HEK293 (cell line): ENCODE results near the gene CDH11.

Source experiments
- CTCF ChIA-PET: fragments of 350-600 bp; formaldehyde crosslinking; extraction: SDS; loops from one replicate; lab custom pipeline; 2021; ENCODE audit warnings: antibody characterized with exemption; lab: Yijun Ruan, JAX
- POLR2A ChIA-PET: fragments of 300-600 bp; formaldehyde crosslinking; extraction: SDS; loops from one replicate; lab custom pipeline; 2020; ENCODE audit warnings: antibody characterized with exemption, inconsistent platforms; lab: Yijun Ruan, JAX
- H3K27ac ChIP-seq: fragments of 200-500 bp; sonication (Bioruptor generic); 2 replicates; pipeline ENCODE4 v1.5.1; 2014; ENCODE audit warnings: low read depth, low read length, control low read depth, inconsistent platforms; ENCODE audit errors: extremely low read depth
- H3K36me3 ChIP-seq, 2 experiments: fragments of 200-500 bp in 1 of 2; sonication (Bioruptor generic) in 1 of 2; 1 replicate in 1 of 2; 2 replicates in 1 of 2; pipeline ENCODE4 v1.5.1; 2014 to 2017; ENCODE audit warnings: inconsistent platforms in 2 of 2, low read length in 2 of 2; ENCODE audit not compliant: control insufficient read depth in 2 of 2, insufficient read depth in 1 of 2
- H3K4me1 ChIP-seq: fragments of 200-500 bp; sonication (Bioruptor generic); 2 replicates; pipeline ENCODE4 v1.5.1; 2014; ENCODE audit warnings: mild to moderate bottlenecking, low read length, inconsistent platforms; ENCODE audit not compliant: control insufficient read depth, insufficient read depth
- H3K4me3 ChIP-seq: 2 replicates; pipeline ENCODE4 v1.5.1; 2011; ENCODE audit warnings: low read depth, mild to moderate bottlenecking, control low read depth, low read length, moderate library complexity
- H3K9me3 ChIP-seq: fragments of 200-500 bp; sonication (Bioruptor generic); 2 replicates; pipeline ENCODE4 v1.5.1; 2014; ENCODE audit warnings: low read depth, low read length, inconsistent platforms; ENCODE audit not compliant: control insufficient read depth, insufficient read depth
- GLIS1 ChIP-seq: fragments of 450-650 bp; formaldehyde crosslinking; IDR thresholded peaks from 2 replicates; pipeline ENCODE4 v1.5.1; 2016; ENCODE audit warnings: missing biosample characterization, missing genetic modification characterization
- TCF7L2 ChIP-seq: IDR thresholded peaks from 2 replicates; pipeline ENCODE4 v1.6.1; 2011; ENCODE audit warnings: low read depth, mild to moderate bottlenecking, inconsistent platforms, low read length, moderate library complexity, borderline replicate concordance
- ZBTB8A ChIP-seq: fragments of 450-650 bp; formaldehyde crosslinking; IDR thresholded peaks from 2 replicates; pipeline ENCODE4 v1.5.1; 2016; ENCODE audit warnings: missing biosample characterization, missing genetic modification characterization
- ZNF140 ChIP-seq: fragments of 450-650 bp; formaldehyde crosslinking; IDR thresholded peaks from 2 replicates; pipeline ENCODE4 v1.5.1; 2016; ENCODE audit warnings: missing biosample characterization, missing genetic modification characterization
- ZNF155 ChIP-seq: fragments of 450-650 bp; formaldehyde crosslinking; IDR thresholded peaks from 2 replicates; pipeline ENCODE4 v1.5.1; 2016; ENCODE audit warnings: missing biosample characterization, missing genetic modification characterization
- ZNF175 ChIP-seq: fragments of 450-650 bp; formaldehyde crosslinking; IDR thresholded peaks from 2 replicates; pipeline ENCODE4 v1.5.1; 2016; ENCODE audit warnings: missing biosample characterization, missing genetic modification characterization
- ZNF223 ChIP-seq: fragments of 450-650 bp; formaldehyde crosslinking; IDR thresholded peaks from 2 replicates; pipeline ENCODE4 v1.5.1; 2016; ENCODE audit warnings: missing biosample characterization, missing genetic modification characterization
- ZNF274 ChIP-seq, 2 experiments: fragments of 200-500 bp in 1 of 2; fragments of 450-650 bp in 1 of 2; sonication (Bioruptor generic) in 1 of 2; formaldehyde crosslinking in 1 of 2; IDR thresholded peaks; 2 replicates each; pipeline versions ENCODE4 v1.5.1 to v1.6.1; 2014 to 2016; ENCODE audit warnings: borderline replicate concordance in 1 of 2, inconsistent platforms in 1 of 2, low read length in 1 of 2, missing biosample characterization in 1 of 2, missing genetic modification characterization in 1 of 2
- ZNF292 ChIP-seq: fragments of 450-650 bp; formaldehyde crosslinking; IDR thresholded peaks from 2 replicates; pipeline ENCODE4 v1.5.1; 2016; ENCODE audit warnings: low read depth, missing biosample characterization, missing genetic modification characterization, borderline replicate concordance
- ZNF354C ChIP-seq: fragments of 450-650 bp; formaldehyde crosslinking; IDR thresholded peaks from 2 replicates; pipeline ENCODE4 v1.5.1; 2016; ENCODE audit warnings: missing biosample characterization, missing genetic modification characterization, low read depth, borderline replicate concordance
- ZNF501 ChIP-seq: fragments of 450-650 bp; formaldehyde crosslinking; IDR thresholded peaks from 2 replicates; pipeline ENCODE4 v1.5.1; 2016; ENCODE audit warnings: missing biosample characterization, missing genetic modification characterization
- ZNF521 ChIP-seq: fragments of 450-650 bp; formaldehyde crosslinking; IDR thresholded peaks from 2 replicates; pipeline ENCODE4 v1.5.1; 2017; ENCODE audit warnings: missing biosample characterization, mild to moderate bottlenecking, missing genetic modification characterization
- ZNF529 ChIP-seq: fragments of 450-650 bp; formaldehyde crosslinking; IDR thresholded peaks from 2 replicates; pipeline ENCODE4 v1.5.1; 2017; ENCODE audit warnings: missing genetic modification characterization, missing biosample characterization; ENCODE audit not compliant: insufficient replicate concordance
- ZNF544 ChIP-seq: fragments of 450-650 bp; formaldehyde crosslinking; IDR thresholded peaks from 2 replicates; pipeline ENCODE4 v1.5.0; 2017; ENCODE audit warnings: missing biosample characterization, missing genetic modification characterization
- ZNF585B ChIP-seq: fragments of 450-650 bp; formaldehyde crosslinking; IDR thresholded peaks from 2 replicates; pipeline ENCODE4 v1.5.1; 2016; ENCODE audit warnings: missing biosample characterization, missing genetic modification characterization
- ZNF664 ChIP-seq: fragments of 450-650 bp; formaldehyde crosslinking; IDR thresholded peaks from 2 replicates; pipeline ENCODE4 v1.5.1; 2016; ENCODE audit warnings: missing biosample characterization, missing genetic modification characterization
- ZNF768 ChIP-seq: fragments of 450-650 bp; formaldehyde crosslinking; IDR thresholded peaks from 2 replicates; pipeline ENCODE4 v1.5.1; 2018; ENCODE audit warnings: missing biosample characterization, mild to moderate bottlenecking, missing genetic modification characterization
- ZSCAN16 ChIP-seq: fragments of 450-650 bp; formaldehyde crosslinking; IDR thresholded peaks from 2 replicates; pipeline ENCODE4 v1.5.1; 2016; ENCODE audit warnings: missing biosample characterization, missing genetic modification characterization
- ZXDB ChIP-seq: fragments of 450-650 bp; formaldehyde crosslinking; IDR thresholded peaks from 2 replicates; pipeline ENCODE4 v1.5.1; 2016; ENCODE audit warnings: missing biosample characterization, missing genetic modification characterization
- TF ChIP-seq, protein P1 (sequence below): fragments of 450-650 bp; formaldehyde crosslinking; IDR thresholded peaks from 2 replicates; pipeline ENCODE4 v1.5.1; 2016; ENCODE audit warnings: missing biosample characterization, missing genetic modification characterization, borderline replicate concordance
- TF ChIP-seq, protein P2 (sequence below): fragments of 450-650 bp; formaldehyde crosslinking; IDR thresholded peaks from 2 replicates; pipeline ENCODE4 v1.5.1; 2016; ENCODE audit warnings: missing biosample characterization, missing genetic modification characterization, borderline replicate concordance
- TF ChIP-seq, protein P3 (sequence below): fragments of 450-650 bp; formaldehyde crosslinking; IDR thresholded peaks from 2 replicates; pipeline ENCODE4 v1.5.1; 2016; ENCODE audit warnings: missing biosample characterization, missing genetic modification characterization
- TF ChIP-seq, protein P4 (sequence below): fragments of 450-650 bp; IDR thresholded peaks from 2 replicates; pipeline ENCODE4 v1.5.1; 2018; ENCODE audit warnings: missing biosample characterization, mild to moderate bottlenecking, missing genetic modification characterization

CDH11 gene

DNA sequence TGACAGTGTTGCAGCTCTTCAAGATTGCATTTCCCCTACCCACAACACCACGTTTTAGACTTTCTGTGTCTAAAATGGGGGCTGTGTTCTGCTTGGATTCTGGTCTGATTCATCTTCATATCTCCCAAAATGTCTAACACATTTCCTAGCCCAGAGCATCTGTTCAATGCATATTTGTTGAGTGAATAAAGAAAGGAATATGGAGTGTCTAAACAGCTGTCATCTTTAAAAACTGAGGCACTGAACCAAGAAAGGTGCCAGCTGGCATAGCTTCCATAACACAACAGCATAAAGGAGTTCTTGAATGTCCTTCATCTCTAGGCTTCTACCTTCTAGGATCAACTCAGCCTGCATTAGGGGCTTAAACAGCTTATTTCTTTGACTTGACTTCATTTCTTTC, 67.4 kb downstream of the CDH11 start:
- POLR2A ChIA-PET = no interaction called here

DNA sequence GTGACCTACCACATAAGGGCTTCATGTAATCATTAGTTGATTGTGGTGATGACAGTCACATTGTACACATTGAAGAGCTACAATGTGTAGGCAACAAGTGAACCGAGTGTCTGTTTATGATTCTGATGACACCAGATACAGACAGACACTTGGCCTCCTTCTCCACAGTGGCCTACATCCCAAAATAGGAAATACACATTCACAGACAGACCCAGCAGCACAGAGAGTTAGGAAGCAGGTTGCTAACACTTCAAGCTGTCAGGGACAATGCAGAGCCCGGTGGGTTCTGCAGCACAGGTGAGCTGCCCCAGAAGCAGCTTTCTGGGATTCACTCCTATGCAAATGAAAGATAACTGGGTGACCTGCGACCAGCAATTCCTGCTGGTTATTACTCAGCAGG, 72.2 kb downstream of the CDH11 start:
- H3K36me3 ChIP-seq = peaks cover 0 to 4% of the 10 kb centered on the region in 2 experiments; a peak in 1 of 3 replicates
- TF ChIP-seq ZBTB8A (no peak), ZNF529 (tag by site-specific recombination) (no peak), ZNF501 (tag by site-specific recombination) (no peak), ZNF155 (tag by site-specific recombination) (no peak), ZSCAN16 (tag by site-specific recombination) (no peak), ZNF521 (no peak)
- TF ChIP-seq, protein P1, sequence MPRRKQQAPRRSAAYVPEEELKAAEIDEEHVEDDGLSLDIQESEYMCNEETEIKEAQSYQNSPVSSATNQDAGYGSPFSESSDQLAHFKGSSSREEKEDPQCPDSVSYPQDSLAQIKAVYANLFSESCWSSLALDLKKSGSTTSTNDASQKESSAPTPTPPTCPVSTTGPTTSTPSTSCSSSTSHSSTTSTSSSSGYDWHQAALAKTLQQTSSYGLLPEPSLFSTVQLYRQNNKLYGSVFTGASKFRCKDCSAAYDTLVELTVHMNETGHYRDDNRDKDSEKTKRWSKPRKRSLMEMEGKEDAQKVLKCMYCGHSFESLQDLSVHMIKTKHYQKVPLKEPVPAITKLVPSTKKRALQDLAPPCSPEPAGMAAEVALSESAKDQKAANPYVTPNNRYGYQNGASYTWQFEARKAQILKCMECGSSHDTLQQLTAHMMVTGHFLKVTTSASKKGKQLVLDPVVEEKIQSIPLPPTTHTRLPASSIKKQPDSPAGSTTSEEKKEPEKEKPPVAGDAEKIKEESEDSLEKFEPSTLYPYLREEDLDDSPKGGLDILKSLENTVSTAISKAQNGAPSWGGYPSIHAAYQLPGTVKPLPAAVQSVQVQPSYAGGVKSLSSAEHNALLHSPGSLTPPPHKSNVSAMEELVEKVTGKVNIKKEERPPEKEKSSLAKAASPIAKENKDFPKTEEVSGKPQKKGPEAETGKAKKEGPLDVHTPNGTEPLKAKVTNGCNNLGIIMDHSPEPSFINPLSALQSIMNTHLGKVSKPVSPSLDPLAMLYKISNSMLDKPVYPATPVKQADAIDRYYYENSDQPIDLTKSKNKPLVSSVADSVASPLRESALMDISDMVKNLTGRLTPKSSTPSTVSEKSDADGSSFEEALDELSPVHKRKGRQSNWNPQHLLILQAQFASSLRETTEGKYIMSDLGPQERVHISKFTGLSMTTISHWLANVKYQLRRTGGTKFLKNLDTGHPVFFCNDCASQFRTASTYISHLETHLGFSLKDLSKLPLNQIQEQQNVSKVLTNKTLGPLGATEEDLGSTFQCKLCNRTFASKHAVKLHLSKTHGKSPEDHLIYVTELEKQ = no peak

More for the DNA sequence above, 67.4 kb downstream of the CDH11 start:
- H3K4me3 ChIP-seq = no peak overlapping the region
- H3K4me1 ChIP-seq = no peaks in the 10 kb centered on the region
- H3K9me3 ChIP-seq = no peaks in the 10 kb centered on the region
- TF ChIP-seq ZNF664 (tag by site-specific recombination) = no peak
- TF ChIP-seq ZNF585B (tag by site-specific recombination) = no peak
- no peak for TF ChIP-seq GLIS1 (tag by site-specific recombination)
- no peak for TF ChIP-seq ZNF175 (tag by site-specific recombination)
- no peak for TF ChIP-seq TCF7L2
- no peak for TF ChIP-seq ZNF529 (tag by site-specific recombination)
- TF ChIP-seq, protein P2, sequence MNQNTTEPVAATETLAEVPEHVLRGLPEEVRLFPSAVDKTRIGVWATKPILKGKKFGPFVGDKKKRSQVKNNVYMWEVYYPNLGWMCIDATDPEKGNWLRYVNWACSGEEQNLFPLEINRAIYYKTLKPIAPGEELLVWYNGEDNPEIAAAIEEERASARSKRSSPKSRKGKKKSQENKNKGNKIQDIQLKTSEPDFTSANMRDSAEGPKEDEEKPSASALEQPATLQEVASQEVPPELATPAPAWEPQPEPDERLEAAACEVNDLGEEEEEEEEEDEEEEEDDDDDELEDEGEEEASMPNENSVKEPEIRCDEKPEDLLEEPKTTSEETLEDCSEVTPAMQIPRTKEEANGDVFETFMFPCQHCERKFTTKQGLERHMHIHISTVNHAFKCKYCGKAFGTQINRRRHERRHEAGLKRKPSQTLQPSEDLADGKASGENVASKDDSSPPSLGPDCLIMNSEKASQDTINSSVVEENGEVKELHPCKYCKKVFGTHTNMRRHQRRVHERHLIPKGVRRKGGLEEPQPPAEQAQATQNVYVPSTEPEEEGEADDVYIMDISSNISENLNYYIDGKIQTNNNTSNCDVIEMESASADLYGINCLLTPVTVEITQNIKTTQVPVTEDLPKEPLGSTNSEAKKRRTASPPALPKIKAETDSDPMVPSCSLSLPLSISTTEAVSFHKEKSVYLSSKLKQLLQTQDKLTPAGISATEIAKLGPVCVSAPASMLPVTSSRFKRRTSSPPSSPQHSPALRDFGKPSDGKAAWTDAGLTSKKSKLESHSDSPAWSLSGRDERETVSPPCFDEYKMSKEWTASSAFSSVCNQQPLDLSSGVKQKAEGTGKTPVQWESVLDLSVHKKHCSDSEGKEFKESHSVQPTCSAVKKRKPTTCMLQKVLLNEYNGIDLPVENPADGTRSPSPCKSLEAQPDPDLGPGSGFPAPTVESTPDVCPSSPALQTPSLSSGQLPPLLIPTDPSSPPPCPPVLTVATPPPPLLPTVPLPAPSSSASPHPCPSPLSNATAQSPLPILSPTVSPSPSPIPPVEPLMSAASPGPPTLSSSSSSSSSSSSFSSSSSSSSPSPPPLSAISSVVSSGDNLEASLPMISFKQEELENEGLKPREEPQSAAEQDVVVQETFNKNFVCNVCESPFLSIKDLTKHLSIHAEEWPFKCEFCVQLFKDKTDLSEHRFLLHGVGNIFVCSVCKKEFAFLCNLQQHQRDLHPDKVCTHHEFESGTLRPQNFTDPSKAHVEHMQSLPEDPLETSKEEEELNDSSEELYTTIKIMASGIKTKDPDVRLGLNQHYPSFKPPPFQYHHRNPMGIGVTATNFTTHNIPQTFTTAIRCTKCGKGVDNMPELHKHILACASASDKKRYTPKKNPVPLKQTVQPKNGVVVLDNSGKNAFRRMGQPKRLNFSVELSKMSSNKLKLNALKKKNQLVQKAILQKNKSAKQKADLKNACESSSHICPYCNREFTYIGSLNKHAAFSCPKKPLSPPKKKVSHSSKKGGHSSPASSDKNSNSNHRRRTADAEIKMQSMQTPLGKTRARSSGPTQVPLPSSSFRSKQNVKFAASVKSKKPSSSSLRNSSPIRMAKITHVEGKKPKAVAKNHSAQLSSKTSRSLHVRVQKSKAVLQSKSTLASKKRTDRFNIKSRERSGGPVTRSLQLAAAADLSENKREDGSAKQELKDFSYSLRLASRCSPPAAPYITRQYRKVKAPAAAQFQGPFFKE (tag by site-specific recombination) = no peak
- TF ChIP-seq, protein P3, sequence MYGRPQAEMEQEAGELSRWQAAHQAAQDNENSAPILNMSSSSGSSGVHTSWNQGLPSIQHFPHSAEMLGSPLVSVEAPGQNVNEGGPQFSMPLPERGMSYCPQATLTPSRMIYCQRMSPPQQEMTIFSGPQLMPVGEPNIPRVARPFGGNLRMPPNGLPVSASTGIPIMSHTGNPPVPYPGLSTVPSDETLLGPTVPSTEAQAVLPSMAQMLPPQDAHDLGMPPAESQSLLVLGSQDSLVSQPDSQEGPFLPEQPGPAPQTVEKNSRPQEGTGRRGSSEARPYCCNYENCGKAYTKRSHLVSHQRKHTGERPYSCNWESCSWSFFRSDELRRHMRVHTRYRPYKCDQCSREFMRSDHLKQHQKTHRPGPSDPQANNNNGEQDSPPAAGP (tag by site-specific recombination) = no peak
- TF ChIP-seq ZNF544 (tag by site-specific recombination) = no peak
- no peak for TF ChIP-seq ZNF354C (tag by site-specific recombination)
- TF ChIP-seq ZNF292 = no peak
- no peak for TF ChIP-seq ZNF274 (IDR thresholded peaks at IDR 0.05; ENCODE audit: low read length)
- no peak for TF ChIP-seq ZNF274 (tag by site-specific recombination; IDR thresholded peaks at IDR 0.05; ENCODE audit: borderline replicate concordance)
- TF ChIP-seq ZNF768 = no peak
- no peak for TF ChIP-seq ZXDB (tag by site-specific recombination)
- TF ChIP-seq, protein P4, sequence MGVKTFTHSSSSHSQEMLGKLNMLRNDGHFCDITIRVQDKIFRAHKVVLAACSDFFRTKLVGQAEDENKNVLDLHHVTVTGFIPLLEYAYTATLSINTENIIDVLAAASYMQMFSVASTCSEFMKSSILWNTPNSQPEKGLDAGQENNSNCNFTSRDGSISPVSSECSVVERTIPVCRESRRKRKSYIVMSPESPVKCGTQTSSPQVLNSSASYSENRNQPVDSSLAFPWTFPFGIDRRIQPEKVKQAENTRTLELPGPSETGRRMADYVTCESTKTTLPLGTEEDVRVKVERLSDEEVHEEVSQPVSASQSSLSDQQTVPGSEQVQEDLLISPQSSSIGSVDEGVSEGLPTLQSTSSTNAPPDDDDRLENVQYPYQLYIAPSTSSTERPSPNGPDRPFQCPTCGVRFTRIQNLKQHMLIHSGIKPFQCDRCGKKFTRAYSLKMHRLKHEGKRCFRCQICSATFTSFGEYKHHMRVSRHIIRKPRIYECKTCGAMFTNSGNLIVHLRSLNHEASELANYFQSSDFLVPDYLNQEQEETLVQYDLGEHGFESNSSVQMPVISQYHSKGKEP (tag by site-specific recombination) = no peak
- no peak for TF ChIP-seq ZNF140 (tag by site-specific recombination)
- no peak for TF ChIP-seq ZNF223 (tag by site-specific recombination)
- TF ChIP-seq, all 188 proteins: peak for 0
- H3K27ac ChIP-seq = no peak overlapping the region
- peaks cover 0 to 4% of the 10 kb centered on the region in 2 experiments; a peak in 1 of 3 replicates for H3K36me3 ChIP-seq
- CTCF ChIA-PET = no interaction called here

More for the DNA sequence above, 72.2 kb downstream of the CDH11 start:
- Histone ChIP-seq H3K4me3 (no peak overlapping the region), H3K27ac (no peak overlapping the region), H3K9me3 (no peaks in the 10 kb centered on the region), H3K4me1 (no peaks in the 10 kb centered on the region)
- ChIA-PET CTCF (no interaction called here), POLR2A (no interaction called here)
